HepG2 (cell line): ENCODE data around the gene ELF2. TPM values are rescaled to one million over a fixed set of nuclear protein-coding genes. Genes with fewer than 3 reads are reported as not detected.

Source experiments
- EP300 ChIP-seq, 3 experiments: sonication (generic) in 1 of 3; formaldehyde crosslinking in 1 of 3; IDR thresholded peaks; 2 replicates each; pipeline versions ENCODE4 v1.5.1 to v1.6.1; 2011 to 2020; ENCODE audit warnings: low read depth in 2 of 3, low read length in 2 of 3, borderline replicate concordance in 1 of 3, improper control_type of control experiment in 1 of 3, mild to moderate bottlenecking in 1 of 3, missing genetic modification reagents in 1 of 3, moderate library complexity in 1 of 3
- GLI4 ChIP-seq: sonication (generic); formaldehyde crosslinking; IDR thresholded peaks from 2 replicates; pipeline ENCODE4 v1.5.1; 2020; ENCODE audit warnings: missing genetic modification reagents, mild to moderate bottlenecking, moderate library complexity, borderline replicate concordance
- HMG20B ChIP-seq: conservative IDR thresholded peaks from 2 replicates; pipeline ENCODE4 v1.6.1; 2016; ENCODE audit warnings: missing genetic modification reagents, missing compliant biosample characterization
- HOXA5 ChIP-seq: sonication (generic); formaldehyde crosslinking; IDR thresholded peaks from 2 replicates; pipeline ENCODE4 v1.4.0; 2020; ENCODE audit warnings: missing genetic modification reagents
- MAFF ChIP-seq: IDR thresholded peaks from 2 replicates; pipeline ENCODE4 v1.6.1; 2011; ENCODE audit warnings: low read depth, low read length, improper control_type of control experiment
- NCOA5 ChIP-seq: sonication (generic); formaldehyde crosslinking; IDR thresholded peaks from 2 replicates; pipeline ENCODE4 v1.4.0; 2020; ENCODE audit warnings: missing genetic modification reagents
- PITX1 ChIP-seq: sonication (generic); formaldehyde crosslinking; IDR thresholded peaks from 2 replicates; pipeline ENCODE4 v1.5.1; 2020; ENCODE audit warnings: mild to moderate bottlenecking, missing genetic modification reagents
- RBM22 ChIP-seq: fragments of 200-400 bp; formaldehyde crosslinking; optimal IDR thresholded peaks from 2 replicates; pipeline ENCODE3; 2017; ENCODE audit warnings: mild to moderate bottlenecking, low read length, moderate library complexity
- RFX5 ChIP-seq: IDR thresholded peaks from 2 replicates; pipeline ENCODE4 v1.6.1; 2011; ENCODE audit warnings: low read depth, low read length, improper control_type of control experiment
- RFXANK ChIP-seq: IDR thresholded peaks from 2 replicates; pipeline ENCODE4 v1.6.1; 2016
- SP4 ChIP-seq: sonication (generic); formaldehyde crosslinking; IDR thresholded peaks from 2 replicates; pipeline ENCODE4 v1.8.1; 2023; ENCODE audit warnings: mild to moderate bottlenecking, missing genetic modification reagents
- TEAD3 ChIP-seq: optimal IDR thresholded peaks from 2 replicates; pipeline ENCODE3; 2016; ENCODE audit warnings: borderline replicate concordance
- ZFY ChIP-seq: sonication (generic); formaldehyde crosslinking; IDR thresholded peaks from 2 replicates; pipeline ENCODE4 v1.4.0; 2020; ENCODE audit warnings: missing genetic modification reagents
- ZNF205 ChIP-seq: IDR thresholded peaks from 2 replicates; pipeline ENCODE4 v1.6.1; 2018; ENCODE audit warnings: missing biosample characterization, missing genetic modification reagents
- ZNF225 ChIP-seq: sonication (generic); formaldehyde crosslinking; IDR thresholded peaks from 2 replicates; pipeline ENCODE4 v1.4.0; 2020; ENCODE audit warnings: mild to moderate bottlenecking, missing genetic modification reagents
- ZNF546 ChIP-seq: sonication (generic); formaldehyde crosslinking; conservative IDR thresholded peaks from 2 replicates; pipeline ENCODE4 v1.8.1; 2023; ENCODE audit warnings: mild to moderate bottlenecking, missing genetic modification reagents
- ZNF605 ChIP-seq: sonication (generic); formaldehyde crosslinking; IDR thresholded peaks from 2 replicates; pipeline ENCODE4 v1.8.0; 2022; ENCODE audit warnings: mild to moderate bottlenecking, missing genetic modification reagents
- ZNF775 ChIP-seq: sonication (generic); formaldehyde crosslinking; IDR thresholded peaks from 2 replicates; pipeline ENCODE4 v1.4.0; 2020; ENCODE audit warnings: missing genetic modification reagents, mild to moderate bottlenecking, moderate library complexity, borderline replicate concordance
- ZNF83 ChIP-seq: sonication (generic); formaldehyde crosslinking; IDR thresholded peaks from 2 replicates; pipeline ENCODE4 v1.4.0; 2020; ENCODE audit warnings: missing genetic modification reagents, mild to moderate bottlenecking, borderline replicate concordance
- ZSCAN31 ChIP-seq: sonication (generic); formaldehyde crosslinking; IDR thresholded peaks from 2 replicates; pipeline ENCODE4 v1.5.0; 2020; ENCODE audit warnings: low read depth, mild to moderate bottlenecking, missing genetic modification reagents
- polyA plus RNA-seq, 8 experiments: library from polyadenylated mRNA; depleted of rRNA in 3 of 8; stranded (reverse) in 7 of 8; unstranded in 1 of 8; fragments of >200 nt; fragmentation: Illumina TruSeq in 4 of 8; extraction: Trizol in 4 of 8; gene quantifications; 2 replicates each; pipeline versions ENCODE4 v1.2.1 to v1.2.3, GENCODE V29; 2011 to 2016; ENCODE audit warnings: low read depth in 4 of 8, missing spikeins in 1 of 8, mixed read lengths in 1 of 8; ENCODE audit not compliant: insufficient read depth in 1 of 8
- total RNA-seq, 5 experiments: library from RNA; depleted of rRNA; stranded (reverse); fragments of >200 nt; fragmentation: Illumina TruSeq; extraction: Trizol; gene quantifications; 2 replicates each; pipeline ENCODE4 v1.2.3, GENCODE V29; 2016; ENCODE audit warnings: low read depth in 1 of 5
- TF ChIP-seq, protein P1 (sequence below): IDR thresholded peaks from 2 replicates; pipeline ENCODE4 v1.6.1; 2016; ENCODE audit warnings: mild to moderate bottlenecking, missing biosample characterization, missing genetic modification reagents
- TF ChIP-seq, protein P2 (sequence below): sonication (generic); formaldehyde crosslinking; IDR thresholded peaks from 2 replicates; pipeline ENCODE4; 2020; ENCODE audit warnings: missing genetic modification reagents, mild to moderate bottlenecking, borderline replicate concordance
- TF ChIP-seq, protein P3 (sequence below): sonication (generic); formaldehyde crosslinking; conservative IDR thresholded peaks from 2 replicates; pipeline ENCODE4 v1.8.0; 2022; ENCODE audit warnings: missing genetic modification reagents
- TF ChIP-seq, protein P4 (sequence below): sonication (generic); formaldehyde crosslinking; IDR thresholded peaks from 2 replicates; pipeline ENCODE4 v1.5.1; 2020; ENCODE audit warnings: mild to moderate bottlenecking, missing genetic modification reagents, moderate library complexity

Gene ELF2
- total and polyA plus RNA-seq, 2 of the 13 experiments (the other 11 are each of a cell fraction or from before 2014, with no cell fraction given) = 28.6 to 35.4 TPM

DNA sequence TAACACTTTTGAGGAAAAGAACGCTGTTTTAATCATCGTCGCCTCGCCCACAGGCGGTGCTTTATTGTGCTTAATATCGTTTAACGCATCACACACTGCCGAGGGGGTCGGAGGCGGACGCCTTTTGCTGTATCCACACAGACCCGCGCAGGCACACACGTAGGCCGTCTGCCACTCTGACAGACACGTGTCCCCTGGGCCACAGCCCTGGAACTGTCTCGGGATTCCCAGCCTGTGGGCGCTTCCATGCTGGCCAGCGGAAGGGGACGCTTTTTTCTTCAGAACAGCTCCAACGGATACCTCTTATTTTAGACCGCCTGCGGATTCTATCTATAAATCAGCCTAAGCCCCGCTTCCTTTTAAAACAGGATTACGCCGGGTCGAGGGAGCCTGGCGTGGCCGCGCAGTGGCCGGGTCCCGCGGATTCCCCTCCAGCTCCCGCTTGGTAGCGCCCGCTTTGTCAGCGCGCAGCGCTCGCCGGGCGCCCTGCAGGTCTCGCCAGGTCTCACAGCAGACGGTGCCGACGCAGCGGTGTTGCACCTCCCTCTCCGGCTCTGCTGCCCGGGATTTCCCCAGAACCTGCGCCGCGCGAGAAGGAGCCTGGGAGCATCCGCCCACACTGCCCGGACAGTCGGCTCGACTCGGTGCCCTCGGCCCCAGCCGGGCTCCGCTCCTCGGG is 161.6 kb downstream of the ELF2 start, which contains the start of gene NOCT (continued):
- peak; percentile 23; the same call in 1 of the 2 replicates for TF ChIP-seq ZNF225 (CRISPR knock-in tag)
- peak; percentile 90 for TF ChIP-seq ZNF605 (CRISPR knock-in tag)
- peak; percentile 43; the same call in 1 of the 2 replicates for TF ChIP-seq ZNF205 (CRISPR knock-in tag)
- TF ChIP-seq, protein P1, sequence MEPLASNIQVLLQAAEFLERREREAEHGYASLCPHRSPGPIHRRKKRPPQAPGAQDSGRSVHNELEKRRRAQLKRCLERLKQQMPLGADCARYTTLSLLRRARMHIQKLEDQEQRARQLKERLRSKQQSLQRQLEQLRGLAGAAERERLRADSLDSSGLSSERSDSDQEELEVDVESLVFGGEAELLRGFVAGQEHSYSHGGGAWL (CRISPR knock-in tag) = peak; percentile 92
- TF ChIP-seq ZSCAN31 (CRISPR knock-in tag) = peak; percentile 56
- TF ChIP-seq NCOA5 (CRISPR knock-in tag) = no peak
- TF ChIP-seq GLI4 (CRISPR knock-in tag) = peak; percentile 13; the same call in 1 of the 2 replicates
- no peak for TF ChIP-seq RFX5
- TF ChIP-seq MAFF = no peak; the same call in 1 of the 2 replicates
- TF ChIP-seq, protein P2, sequence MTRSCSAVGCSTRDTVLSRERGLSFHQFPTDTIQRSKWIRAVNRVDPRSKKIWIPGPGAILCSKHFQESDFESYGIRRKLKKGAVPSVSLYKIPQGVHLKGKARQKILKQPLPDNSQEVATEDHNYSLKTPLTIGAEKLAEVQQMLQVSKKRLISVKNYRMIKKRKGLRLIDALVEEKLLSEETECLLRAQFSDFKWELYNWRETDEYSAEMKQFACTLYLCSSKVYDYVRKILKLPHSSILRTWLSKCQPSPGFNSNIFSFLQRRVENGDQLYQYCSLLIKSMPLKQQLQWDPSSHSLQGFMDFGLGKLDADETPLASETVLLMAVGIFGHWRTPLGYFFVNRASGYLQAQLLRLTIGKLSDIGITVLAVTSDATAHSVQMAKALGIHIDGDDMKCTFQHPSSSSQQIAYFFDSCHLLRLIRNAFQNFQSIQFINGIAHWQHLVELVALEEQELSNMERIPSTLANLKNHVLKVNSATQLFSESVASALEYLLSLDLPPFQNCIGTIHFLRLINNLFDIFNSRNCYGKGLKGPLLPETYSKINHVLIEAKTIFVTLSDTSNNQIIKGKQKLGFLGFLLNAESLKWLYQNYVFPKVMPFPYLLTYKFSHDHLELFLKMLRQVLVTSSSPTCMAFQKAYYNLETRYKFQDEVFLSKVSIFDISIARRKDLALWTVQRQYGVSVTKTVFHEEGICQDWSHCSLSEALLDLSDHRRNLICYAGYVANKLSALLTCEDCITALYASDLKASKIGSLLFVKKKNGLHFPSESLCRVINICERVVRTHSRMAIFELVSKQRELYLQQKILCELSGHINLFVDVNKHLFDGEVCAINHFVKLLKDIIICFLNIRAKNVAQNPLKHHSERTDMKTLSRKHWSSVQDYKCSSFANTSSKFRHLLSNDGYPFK (CRISPR knock-in tag) = no peak; the same call in 1 of the 2 replicates
- TF ChIP-seq ZFY (CRISPR knock-in tag) = peak; percentile 90
- TF ChIP-seq, protein P3, sequence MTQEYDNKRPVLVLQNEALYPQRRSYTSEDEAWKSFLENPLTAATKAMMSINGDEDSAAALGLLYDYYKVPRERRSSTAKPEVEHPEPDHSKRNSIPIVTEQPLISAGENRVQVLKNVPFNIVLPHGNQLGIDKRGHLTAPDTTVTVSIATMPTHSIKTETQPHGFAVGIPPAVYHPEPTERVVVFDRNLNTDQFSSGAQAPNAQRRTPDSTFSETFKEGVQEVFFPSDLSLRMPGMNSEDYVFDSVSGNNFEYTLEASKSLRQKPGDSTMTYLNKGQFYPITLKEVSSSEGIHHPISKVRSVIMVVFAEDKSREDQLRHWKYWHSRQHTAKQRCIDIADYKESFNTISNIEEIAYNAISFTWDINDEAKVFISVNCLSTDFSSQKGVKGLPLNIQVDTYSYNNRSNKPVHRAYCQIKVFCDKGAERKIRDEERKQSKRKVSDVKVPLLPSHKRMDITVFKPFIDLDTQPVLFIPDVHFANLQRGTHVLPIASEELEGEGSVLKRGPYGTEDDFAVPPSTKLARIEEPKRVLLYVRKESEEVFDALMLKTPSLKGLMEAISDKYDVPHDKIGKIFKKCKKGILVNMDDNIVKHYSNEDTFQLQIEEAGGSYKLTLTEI = no peak
- TF ChIP-seq ZNF83 (CRISPR knock-in tag) = no peak
- peak; percentile 45; the same call in 1 of the 2 replicates for TF ChIP-seq SP4 (CRISPR knock-in tag)
- TF ChIP-seq PITX1 = peak; percentile 49; the same call in 1 of the 2 replicates
- no peak for TF ChIP-seq RBM22
- TF ChIP-seq EP300 (IDR thresholded peaks at IDR 0.05; ENCODE audit: low read depth in 2 of 2, low read length in 2 of 2) = 0 out of 4 replicates have a peak, but pooled peaks of 1 of the 2 experiments have one; percentile 15
- no peak for TF ChIP-seq EP300 (CRISPR knock-in tag; IDR thresholded peaks at IDR 0.05; ENCODE audit: borderline replicate concordance)
- peak; percentile 37; the same call in 1 of the 2 replicates for TF ChIP-seq RFXANK
- no peak for TF ChIP-seq ZNF775 (CRISPR knock-in tag)
- TF ChIP-seq, protein P4, sequence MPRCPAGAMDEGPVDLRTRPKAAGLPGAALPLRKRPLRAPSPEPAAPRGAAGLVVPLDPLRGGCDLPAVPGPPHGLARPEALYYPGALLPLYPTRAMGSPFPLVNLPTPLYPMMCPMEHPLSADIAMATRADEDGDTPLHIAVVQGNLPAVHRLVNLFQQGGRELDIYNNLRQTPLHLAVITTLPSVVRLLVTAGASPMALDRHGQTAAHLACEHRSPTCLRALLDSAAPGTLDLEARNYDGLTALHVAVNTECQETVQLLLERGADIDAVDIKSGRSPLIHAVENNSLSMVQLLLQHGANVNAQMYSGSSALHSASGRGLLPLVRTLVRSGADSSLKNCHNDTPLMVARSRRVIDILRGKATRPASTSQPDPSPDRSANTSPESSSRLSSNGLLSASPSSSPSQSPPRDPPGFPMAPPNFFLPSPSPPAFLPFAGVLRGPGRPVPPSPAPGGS (CRISPR knock-in tag) = peak; percentile 92
- peak; percentile 21 for TF ChIP-seq TEAD3 (CRISPR knock-in tag)
- no peak for TF ChIP-seq HMG20B
- TF ChIP-seq HOXA5 (CRISPR knock-in tag) = peak; percentile 6; the same call in 1 of the 2 replicates
- TF ChIP-seq ZNF546 (CRISPR knock-in tag) = no peak
